ENCODE results near the gene NOS3.
"Not testable (repeated sequence)": the region's sequence is repeated elsewhere in the genome, so short reads cannot be mapped to it uniquely, and the experiment has no call there.

NOS3 gene

DNA sequence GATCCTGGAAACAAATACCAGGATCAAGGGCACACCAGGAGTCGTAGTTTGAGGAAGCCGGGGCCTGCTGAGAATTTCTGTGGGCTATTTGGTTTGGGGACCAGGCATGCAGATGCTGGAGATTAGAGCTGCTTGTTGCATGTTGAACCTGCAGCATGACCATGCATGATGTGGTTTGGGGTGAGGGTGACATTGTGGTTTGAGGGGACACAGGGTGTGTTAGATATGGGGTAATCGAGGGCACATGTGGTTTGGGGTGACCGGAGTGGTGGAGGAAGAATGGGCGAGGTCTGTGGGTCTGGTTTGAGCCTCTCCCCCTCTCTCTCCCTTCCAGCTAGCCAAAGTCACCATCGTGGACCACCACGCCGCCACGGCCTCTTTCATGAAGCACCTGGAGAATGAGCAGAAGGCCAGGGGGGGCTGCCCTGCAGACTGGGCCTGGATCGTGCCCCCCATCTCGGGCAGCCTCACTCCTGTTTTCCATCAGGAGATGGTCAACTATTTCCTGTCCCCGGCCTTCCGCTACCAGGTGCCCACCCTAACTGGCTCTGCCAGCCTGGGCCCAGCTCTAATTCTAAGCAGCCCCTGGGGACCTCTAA lies 10.2 kb downstream of the NOS3 start:
- DNase-seq (ENCODE audit: low read depth): no peak

DNA sequence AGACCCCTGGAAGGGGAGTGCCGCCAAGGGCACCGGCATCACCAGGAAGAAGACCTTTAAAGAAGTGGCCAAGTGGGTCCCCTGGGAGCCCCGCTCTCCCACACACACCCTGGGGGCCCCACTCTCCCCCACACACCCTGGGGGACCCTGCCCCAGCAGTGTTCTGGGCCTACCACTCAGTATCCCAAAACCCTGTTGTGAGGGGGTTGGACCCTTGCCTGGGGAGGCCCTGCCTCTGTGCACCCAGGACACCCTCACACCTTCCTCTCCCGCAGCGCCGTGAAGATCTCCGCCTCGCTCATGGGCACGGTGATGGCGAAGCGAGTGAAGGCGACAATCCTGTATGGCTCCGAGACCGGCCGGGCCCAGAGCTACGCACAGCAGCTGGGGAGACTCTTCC lies 10.7 kb downstream of the NOS3 start:
- DNase-seq (ENCODE audit: low read depth): no peak

GRCh38 chr7:151003572-151003971 lies 12.8 kb downstream of the NOS3 start:
- DNase-seq (ENCODE audit: low read depth): no peak

GRCh38 chr7:151005566-151005965 lies 14.7 kb downstream of the NOS3 start:
- no peak for DNase-seq (ENCODE audit: low read depth)

GRCh38 chr7:151006590-151007300 lies 15.9 kb downstream of the NOS3 start:
- DNase-seq (ENCODE audit: low read depth): no peak

DNA sequence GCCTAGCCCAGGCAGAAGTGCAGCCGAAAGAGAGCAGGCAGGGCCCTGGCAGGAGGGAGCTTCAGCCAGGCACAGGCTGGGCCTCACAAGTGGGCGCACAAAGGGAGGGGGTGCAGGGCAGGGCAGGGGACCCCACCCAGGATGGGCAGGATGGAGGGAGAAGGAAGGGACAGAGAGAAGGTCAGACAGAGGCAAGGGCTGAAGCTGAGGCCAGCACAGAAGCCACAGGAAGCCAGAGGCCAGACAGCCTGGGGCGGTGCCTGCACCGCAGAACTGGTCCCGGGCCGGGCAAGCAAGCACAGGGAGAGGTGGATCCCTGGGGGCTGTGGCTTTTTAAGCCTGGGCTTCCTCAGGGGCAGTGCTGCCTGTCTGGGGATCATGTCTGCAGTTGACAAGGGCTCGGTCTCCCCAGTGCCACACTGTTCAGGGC lies 16.7 kb downstream of the NOS3 start:
- no peak for DNase-seq (ENCODE audit: low read depth)

DNA sequence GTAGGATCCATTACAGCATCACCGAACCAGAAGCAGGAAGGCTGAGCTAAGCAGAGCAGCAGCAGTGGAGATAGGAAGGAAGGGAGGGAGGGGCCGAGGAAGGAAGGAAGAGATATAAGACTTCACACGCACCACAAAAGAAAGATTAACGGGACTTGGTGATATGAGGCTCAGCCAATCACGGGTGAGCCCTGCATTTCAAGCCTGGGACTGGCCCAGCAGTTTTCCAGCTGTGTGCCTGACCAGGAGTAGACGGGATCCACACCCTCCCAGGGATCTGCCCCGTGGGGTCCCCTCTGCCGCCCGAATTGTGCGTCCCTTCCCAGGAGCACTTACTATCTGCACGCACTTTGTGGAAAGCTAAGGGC lies 17.3 kb downstream of the NOS3 start:
- no peak for DNase-seq (ENCODE audit: low read depth)

- no peak for DNase-seq (ENCODE audit: low read depth)
These were observed 17.9 kb downstream of the NOS3 start for GRCh38 chr7:151008511-151009323.

GRCh38 chr7:151009327-151010036 lies 18.7 kb downstream of the NOS3 start:
- DNase-seq (ENCODE audit: low read depth): no peak

GRCh38 chr7:151010037-151010306 lies 19.2 kb downstream of the NOS3 start:
- DNase-seq (ENCODE audit: low read depth): no peak

DNA sequence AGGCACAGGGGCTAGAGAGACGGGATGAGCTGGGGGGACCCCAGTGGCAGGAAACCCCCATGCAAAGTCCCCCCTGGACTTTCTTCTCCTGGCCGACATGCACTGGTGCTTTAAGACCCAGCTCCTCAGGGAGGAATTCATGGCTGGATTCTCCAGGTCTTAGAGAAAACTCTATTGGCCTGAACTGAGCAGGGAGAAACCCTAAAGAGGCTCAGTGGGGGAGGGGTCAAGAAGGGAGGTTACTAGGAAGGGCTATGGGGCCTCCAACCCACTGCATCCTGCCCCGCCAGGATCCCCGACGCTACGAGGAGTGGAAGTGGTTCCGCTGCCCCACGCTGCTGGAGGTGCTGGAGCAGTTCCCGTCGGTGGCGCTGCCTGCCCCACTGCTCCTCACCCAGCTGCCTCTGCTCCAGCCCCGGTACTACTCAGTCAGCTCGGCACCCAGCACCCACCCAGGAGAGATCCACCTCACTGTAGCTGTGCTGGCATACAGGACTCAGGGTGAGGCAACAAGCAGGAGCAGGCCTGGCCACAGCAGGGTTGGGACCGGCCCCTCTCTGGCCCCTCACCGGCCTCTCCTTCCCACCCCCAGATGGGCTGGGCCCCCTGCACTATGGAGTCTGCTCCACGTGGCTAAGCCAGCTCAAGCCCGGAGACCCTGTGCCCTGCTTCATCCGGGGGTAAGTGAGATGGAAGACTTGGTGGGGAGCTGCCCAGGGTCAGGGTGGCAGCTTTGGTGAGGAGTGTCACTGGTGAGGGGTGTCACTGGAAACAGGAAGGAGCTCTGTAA lies 19.7 kb downstream of the NOS3 start:
- DNase-seq (ENCODE audit: low read depth): no peak

GRCh38 chr7:151011097-151011409 lies 20.2 kb downstream of the NOS3 start:
- DNase-seq (ENCODE audit: low read depth): no peak

- DNase-seq (ENCODE audit: low read depth): not testable (repeated sequence)
These were observed 20.8 kb downstream of the NOS3 start for GRCh38 chr7:151011616-151012015.

GRCh38 chr7:151012031-151012692 lies 21.3 kb downstream of the NOS3 start:
- no peak for DNase-seq (ENCODE audit: low read depth)

DNA sequence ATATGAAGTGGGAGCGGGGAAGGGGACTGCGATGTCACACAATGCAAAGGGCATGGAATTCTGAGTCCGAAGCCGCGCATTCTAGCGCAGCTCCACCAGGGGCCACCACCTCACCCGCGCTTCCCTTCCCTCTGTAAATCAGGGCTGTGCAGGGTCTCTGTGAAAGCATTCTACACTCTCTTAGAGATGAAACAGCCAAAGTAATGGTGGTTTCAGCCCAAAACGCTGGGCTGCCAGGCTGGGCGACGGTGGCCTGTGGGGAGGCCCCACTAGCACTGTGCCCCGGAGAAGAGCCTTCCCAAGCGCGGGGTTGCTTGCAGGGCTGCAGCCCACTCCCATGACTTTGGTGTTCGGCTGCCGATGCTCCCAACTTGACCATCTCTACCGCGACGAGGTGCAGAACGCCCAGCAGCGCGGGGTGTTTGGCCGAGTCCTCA lies 22.1 kb downstream of the NOS3 start:
- DNase-seq (ENCODE audit: low read depth): no peak

DNA sequence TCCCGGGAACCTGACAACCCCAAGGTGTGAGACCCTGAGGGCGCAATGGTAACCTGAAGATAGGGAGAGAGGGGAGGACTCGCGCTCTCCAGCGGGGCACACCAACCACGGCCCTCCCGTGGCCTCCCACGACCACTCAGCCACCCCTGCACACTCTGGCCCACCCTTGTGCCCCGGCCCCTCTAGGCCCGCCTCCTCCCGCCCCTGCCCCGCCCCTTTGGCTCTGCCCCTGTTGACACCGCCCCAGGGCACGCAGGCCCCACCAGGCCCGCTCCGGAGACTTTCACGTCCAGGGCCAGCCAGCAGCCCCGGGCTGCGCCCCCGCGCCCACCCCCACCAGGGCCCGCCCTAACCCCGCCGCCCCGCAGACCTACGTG lies 22.5 kb downstream of the NOS3 start:
- no peak for DNase-seq (ENCODE audit: low read depth)

DNA sequence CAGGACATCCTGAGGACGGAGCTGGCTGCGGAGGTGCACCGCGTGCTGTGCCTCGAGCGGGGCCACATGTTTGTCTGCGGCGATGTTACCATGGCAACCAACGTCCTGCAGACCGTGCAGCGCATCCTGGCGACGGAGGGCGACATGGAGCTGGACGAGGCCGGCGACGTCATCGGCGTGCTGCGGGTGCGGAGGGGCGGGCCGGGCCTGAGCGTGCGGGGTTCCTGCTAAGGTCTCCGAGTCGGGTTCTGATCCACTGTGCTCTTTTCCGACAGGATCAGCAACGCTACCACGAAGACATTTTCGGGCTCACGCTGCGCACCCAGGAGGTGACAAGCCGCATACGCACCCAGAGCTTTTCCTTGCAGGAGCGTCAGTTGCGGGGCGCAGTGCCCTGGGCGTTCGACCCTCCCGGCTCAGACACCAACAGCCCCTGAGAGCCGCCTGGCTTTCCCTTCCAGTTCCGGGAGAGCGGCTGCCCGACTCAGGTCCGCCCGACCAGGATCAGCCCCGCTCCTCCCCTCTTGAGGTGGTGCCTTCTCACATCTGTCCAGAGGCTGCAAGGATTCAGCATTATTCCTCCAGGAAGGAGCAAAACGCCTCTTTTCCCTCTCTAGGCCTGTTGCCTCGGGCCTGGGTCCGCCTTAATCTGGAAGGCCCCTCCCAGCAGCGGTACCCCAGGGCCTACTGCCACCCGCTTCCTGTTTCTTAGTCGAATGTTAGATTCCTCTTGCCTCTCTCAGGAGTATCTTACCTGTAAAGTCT lies 23.1 kb downstream of the NOS3 start:
- DNase-seq (ENCODE audit: low read depth): peak; percentile 15

DNA sequence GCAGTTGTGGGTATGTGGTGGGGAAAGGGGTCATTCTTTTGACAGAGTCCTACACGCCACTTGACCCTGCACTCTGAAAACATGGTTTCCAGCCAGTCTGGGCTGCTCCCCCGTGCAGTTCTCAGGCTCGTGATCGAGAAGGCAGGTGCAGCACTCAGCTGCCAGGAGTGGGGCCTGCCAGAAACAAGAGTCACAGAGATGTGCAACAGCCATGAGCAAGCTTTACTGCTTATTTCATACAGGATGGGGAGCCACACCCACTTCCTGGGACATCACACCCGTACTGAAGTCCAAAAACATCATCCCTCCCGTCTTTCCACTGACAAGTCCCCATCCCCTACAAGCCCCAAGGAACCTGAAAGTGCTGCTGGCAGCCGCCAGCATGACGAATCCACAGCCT lies 24.1 kb downstream of the NOS3 start:
- no peak for DNase-seq (ENCODE audit: low read depth)

DNA sequence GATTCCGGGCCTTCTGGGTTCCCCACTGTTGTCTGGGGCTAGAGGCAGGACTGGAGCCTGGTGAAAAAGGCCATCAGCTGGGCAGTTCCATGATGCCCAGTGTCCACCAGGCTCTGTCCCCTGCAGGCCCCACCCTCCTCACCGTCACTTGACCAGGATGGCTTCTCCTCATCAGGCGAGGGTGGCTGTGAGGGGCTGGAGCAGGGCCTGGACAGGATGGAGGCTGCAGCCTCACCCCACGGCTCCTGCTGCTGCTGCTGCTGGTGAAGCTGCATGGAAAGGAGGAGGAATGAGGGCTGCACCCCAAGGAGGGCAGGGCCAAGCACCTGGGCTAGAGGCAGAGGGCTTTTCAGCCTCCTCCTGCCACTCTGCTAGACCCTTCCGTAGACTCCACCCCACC lies 25.1 kb downstream of the NOS3 start:
- no peak for DNase-seq (ENCODE audit: low read depth)

- no peak for DNase-seq (ENCODE audit: low read depth)
These were observed 25.7 kb downstream of the NOS3 start for GRCh38 chr7:151016505-151016904.

GRCh38 chr7:151016942-151017341 lies 26.1 kb downstream of the NOS3 start:
- DNase-seq (ENCODE audit: low read depth): no peak
